IPS-15b (cell line): Measurements from ENCODE around the gene RUNX3.

ENCODE experiments used
- H3K27me3 ChIP-seq: one replicate; pipeline ENCODE4 v1.6.1; 2013; ENCODE audit warnings: low read length; ENCODE audit not compliant: control insufficient read depth, insufficient read depth
- H3K36me3 ChIP-seq: one replicate; pipeline ENCODE4 v1.6.1; 2013; ENCODE audit warnings: low read length; ENCODE audit not compliant: control insufficient read depth, insufficient read depth
- H3K4me1 ChIP-seq: one replicate; pipeline ENCODE4 v1.6.1; 2013; ENCODE audit warnings: mild to moderate bottlenecking, low read length; ENCODE audit not compliant: control insufficient read depth, insufficient read depth
- H3K4me3 ChIP-seq: one replicate; pipeline ENCODE4 v1.5.1; 2013; ENCODE audit warnings: low read depth, low read length
- H3K9ac ChIP-seq: one replicate; pipeline ENCODE4 v1.6.1; 2013; ENCODE audit warnings: low read depth, mild to moderate bottlenecking, low read length
- H3K9me3 ChIP-seq: one replicate; pipeline ENCODE4 v1.6.1; 2013; ENCODE audit warnings: mild to moderate bottlenecking, low read length; ENCODE audit not compliant: control insufficient read depth, insufficient read depth

The RUNX3 gene

DNA sequence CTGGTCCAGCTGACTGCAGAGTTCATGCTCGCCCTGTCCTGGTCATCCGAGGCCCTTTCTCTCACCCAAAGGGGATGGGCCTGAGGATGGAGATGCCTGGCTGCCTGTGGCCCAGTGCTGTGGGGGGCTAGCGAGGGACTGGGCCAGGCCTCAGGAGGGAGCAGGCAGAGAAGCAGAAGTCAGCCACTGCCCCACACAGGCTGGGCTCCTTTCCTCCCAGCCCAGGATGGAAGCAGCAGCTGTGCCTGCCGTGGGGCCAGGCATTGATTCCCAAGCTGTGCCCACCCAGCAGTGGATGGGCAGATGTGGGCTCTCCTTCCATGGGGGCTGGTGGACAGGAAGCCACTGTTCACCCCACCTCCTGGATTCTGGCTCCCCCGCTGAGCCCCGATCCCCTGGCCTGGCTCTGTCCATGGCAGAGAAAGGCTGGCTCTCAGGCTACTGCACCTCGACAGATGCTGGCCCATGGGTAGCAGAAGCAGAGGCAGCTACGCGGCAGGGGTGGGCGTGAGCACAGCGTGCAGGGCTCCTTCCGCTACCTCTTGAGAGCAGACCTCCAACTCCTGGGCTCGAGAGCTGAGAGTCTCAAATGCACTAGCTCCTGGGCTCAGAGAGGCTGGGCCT lies 24.6 kb downstream of the RUNX3 start:
- Histone ChIP-seq H3K27me3 (no peaks in the 10 kb centered on the region), H3K9me3 (no peaks in the 10 kb centered on the region), H3K36me3 (no peaks in the 10 kb centered on the region), H3K9ac (no peak overlapping the region), H3K4me3 (no peak overlapping the region), H3K4me1 (peaks cover 3% of the 10 kb centered on the region)

DNA sequence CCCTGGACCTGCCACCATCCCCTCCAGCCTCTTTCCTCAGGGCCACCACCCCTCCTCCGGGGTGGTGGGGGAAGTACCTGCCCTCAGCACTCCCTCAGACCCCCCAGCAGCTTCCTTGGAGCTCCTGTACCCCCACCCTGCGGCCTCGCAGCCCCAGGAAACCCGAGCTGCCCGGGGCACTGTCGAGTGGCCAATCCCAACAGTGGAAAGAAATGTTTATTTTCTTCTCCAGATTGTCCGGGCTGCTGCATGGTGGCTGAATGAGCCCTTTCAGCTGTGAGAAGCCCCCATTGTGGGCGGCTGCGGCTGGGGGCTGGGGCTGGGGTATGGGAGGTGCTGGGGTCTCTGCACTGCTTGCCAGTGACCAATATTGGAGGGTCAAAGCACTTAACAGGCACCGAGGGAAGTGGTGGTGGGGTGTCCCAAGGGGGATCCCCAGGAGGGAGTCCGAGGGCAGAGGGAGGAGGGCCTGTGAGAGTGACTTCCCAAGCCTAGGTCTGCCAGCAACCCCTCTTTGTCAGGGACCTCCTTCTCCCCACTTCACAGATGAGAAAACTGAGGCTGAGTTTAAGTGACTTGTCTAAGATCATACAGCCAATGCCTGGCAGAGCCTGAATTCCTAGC lies 25.2 kb downstream of the RUNX3 start:
- Histone ChIP-seq H3K4me3 (no peak overlapping the region), H3K27me3 (no peaks in the 10 kb centered on the region), H3K36me3 (no peaks in the 10 kb centered on the region), H3K9ac (no peak overlapping the region), H3K4me1 (peaks cover 3% of the 10 kb centered on the region), H3K9me3 (no peaks in the 10 kb centered on the region)

DNA sequence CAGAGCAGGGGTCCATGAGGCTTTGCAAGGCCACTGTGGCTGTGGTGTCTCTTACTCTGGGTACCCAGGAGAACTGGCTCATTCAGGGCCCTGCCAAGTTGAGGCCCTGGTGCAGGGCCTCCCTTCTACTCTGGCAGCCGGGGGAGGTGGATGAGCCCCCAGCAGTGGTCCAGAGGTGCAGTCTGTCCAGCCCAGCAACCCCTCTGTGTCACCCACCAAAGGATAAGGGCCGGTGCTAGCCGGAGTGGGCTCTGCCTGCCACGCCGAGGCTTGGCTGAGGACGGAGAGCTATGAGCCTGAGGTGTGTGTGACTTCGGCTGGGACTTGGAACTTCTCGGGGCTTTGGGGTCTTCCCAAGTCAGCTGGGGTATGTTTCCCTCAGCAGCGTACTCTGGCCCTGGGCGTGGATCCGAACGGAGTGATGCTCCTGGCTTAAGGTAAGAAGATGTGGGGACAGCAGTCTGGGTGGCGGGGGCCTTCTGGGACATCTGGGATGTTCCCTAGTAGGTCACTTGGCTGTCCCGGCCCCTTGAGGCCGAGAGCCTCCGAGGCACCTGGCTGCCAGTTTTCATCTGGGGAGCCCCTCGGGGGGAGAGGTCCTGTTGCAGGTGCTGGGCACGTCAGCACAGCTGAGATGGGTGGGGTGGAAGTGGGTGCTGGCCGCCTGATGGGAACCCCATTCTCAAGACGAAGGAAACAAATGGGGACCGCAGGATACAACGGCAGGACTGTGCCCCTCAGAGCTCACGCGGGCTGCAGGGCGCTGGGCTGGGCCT lies 25.9 kb downstream of the RUNX3 start:
- Histone ChIP-seq H3K27me3 (no peaks in the 10 kb centered on the region), H3K4me3 (no peak overlapping the region), H3K9ac (no peak overlapping the region), H3K9me3 (no peaks in the 10 kb centered on the region), H3K4me1 (peaks cover under 1% of the 10 kb centered on the region), H3K36me3 (no peaks in the 10 kb centered on the region)

DNA sequence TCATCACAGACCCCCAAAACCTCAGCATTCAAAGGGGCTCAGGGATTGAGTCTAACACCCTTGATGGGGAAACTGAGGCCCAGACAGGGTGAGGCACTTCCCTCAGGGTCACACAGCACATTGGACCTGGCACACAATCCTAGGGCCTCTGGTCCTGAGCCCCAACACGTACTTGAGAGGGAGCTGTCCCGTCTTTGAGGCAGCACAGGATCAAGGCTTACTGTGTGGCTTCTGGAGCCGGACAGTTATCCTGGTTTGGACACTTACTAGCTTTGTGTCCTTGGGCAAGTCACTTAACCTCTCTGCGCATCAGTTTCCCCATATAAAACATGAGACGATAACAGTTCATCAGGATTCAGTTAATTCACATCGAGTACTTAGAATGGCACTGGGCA lies 26.5 kb downstream of the RUNX3 start:
- H3K4me1 ChIP-seq = no peaks in the 10 kb centered on the region
- H3K9me3 ChIP-seq = no peaks in the 10 kb centered on the region
- H3K9ac ChIP-seq = no peak overlapping the region
- H3K27me3 ChIP-seq = no peaks in the 10 kb centered on the region
- H3K4me3 ChIP-seq = no peak overlapping the region
- H3K36me3 ChIP-seq = no peaks in the 10 kb centered on the region

DNA sequence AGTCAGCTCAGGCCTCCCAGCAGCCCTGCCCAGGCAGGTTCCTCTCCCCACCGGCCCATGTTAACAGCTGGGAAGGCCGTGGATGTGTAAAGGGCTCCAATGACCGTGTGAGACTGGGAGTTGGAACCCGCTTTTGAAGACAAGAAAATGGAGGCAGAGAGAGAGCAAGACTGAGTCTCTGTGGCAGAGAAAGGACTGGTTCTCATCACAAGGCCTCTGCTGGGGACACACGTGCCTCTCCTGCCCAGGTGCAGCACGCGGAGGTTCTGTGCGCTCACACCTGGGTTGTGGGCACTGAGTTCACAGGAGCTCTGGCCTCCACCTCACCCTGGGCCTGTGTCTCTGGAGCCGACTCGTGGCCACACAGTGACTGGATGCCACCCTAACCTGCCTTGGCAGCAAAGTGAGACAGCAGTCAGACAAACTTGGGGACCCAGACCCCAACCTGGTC lies 27.0 kb downstream of the RUNX3 start:
- no peaks in the 10 kb centered on the region for H3K4me1 ChIP-seq
- no peak overlapping the region for H3K9ac ChIP-seq
- no peaks in the 10 kb centered on the region for H3K36me3 ChIP-seq
- no peaks in the 10 kb centered on the region for H3K9me3 ChIP-seq
- H3K27me3 ChIP-seq = no peaks in the 10 kb centered on the region
- no peak overlapping the region for H3K4me3 ChIP-seq

DNA sequence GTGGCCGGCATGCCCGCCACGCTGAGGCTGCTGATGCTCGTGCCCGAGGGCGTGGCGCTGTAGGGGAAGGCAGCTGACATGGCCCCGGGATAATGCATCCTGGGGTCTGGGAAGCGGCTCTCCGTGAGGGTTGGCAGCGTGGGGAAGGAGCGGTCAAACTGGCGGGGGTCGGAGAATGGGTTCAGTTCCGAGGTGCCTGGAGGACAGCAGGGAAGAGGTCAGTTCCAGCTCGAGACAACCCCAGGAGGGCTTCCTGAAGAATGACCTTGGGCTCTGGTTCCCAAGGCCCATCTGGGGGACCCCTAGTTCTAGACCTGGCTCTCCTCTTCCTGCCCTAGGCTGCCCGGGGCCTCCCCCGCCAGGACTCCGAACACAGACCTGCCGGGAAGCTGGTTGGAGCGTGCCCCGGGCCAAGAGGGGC lies 27.6 kb downstream of the RUNX3 start:
- Histone ChIP-seq H3K9me3 (no peaks in the 10 kb centered on the region), H3K9ac (no peak overlapping the region), H3K4me1 (no peaks in the 10 kb centered on the region), H3K27me3 (no peaks in the 10 kb centered on the region), H3K4me3 (no peak overlapping the region), H3K36me3 (no peaks in the 10 kb centered on the region)

DNA sequence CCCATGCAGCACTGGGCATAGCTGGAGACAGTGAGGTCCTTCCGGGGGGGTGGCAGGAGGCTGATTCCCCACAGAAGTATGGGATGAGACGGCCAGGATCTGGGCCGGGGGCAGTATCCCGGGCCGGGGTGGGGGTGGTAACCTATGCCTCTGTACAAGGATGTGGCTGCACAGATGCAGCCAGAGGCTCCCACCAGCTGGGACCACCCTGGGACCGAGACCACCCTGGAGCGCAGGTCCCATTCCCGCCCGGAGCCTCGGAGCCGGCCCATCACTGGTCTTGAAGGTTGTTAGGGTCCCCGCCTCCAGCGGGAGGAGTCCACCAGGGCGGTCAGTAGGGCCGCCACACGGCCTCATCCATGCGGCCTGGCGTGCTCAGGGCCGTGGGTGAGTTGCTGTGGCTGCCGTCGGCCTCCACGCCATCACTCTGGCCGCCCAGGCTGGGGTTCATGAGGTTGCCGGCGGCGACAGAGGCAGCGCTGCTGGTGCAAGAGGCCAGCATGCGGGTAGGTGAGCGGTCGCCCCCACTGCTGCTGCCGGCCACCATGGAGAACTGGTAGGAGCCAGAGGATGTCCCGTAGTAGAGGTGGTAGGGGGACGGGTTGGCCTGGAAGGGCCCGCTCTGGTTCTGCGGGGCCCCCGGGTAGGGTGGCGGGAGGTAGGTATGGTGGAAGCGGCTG lies 28.1 kb downstream of the RUNX3 start:
- no peaks in the 10 kb centered on the region for H3K27me3 ChIP-seq
- no peaks in the 10 kb centered on the region for H3K9me3 ChIP-seq
- no peaks in the 10 kb centered on the region for H3K36me3 ChIP-seq

DNA sequence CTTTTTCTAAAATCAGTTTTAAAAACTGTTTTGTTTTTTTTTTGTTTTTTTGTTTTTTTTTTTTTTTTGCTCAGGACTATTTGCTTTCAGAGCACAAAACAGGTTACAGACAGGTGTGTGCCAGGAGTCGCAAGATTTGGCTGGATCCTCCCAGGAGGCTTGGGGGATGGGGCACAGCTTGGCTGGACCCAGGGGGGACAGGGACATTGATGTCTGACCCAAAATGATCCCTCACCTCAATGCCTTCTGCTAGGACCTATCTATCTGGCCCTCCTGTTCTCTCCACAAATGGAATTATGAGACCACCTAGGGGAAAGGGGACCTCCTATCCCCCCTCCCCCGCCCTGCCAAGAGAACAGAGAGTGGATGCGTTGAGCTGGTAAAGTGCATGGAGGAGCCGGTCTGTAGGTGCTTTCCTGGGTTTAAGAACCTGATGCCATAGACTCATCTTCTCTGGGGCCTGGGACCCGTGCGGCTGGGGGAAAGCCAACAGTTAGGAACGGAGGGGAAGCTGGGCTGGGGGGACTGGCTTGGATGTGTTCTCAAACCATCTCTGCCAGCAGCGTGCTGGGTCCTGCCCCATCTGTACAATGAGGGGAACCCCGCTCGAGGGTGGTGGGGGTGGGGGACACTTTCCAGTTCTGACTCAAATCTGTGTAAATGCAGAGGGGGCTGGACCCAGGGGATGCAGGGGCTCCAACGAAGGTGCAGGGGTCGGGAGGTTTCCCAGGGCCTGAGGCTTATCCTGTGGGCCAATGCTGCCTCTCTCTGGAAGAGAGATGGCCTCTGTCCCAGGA lies 28.9 kb downstream of the RUNX3 start:
- Histone ChIP-seq H3K4me1 (no peaks in the 10 kb centered on the region), H3K9ac (no peak overlapping the region), H3K27me3 (no peaks in the 10 kb centered on the region), H3K4me3 (no peak overlapping the region), H3K9me3 (no peaks in the 10 kb centered on the region), H3K36me3 (no peaks in the 10 kb centered on the region)

More for the DNA sequence above, 28.1 kb downstream of the RUNX3 start:
- no peaks in the 10 kb centered on the region for H3K4me1 ChIP-seq
- no peak overlapping the region for H3K4me3 ChIP-seq
- no peak overlapping the region for H3K9ac ChIP-seq

DNA sequence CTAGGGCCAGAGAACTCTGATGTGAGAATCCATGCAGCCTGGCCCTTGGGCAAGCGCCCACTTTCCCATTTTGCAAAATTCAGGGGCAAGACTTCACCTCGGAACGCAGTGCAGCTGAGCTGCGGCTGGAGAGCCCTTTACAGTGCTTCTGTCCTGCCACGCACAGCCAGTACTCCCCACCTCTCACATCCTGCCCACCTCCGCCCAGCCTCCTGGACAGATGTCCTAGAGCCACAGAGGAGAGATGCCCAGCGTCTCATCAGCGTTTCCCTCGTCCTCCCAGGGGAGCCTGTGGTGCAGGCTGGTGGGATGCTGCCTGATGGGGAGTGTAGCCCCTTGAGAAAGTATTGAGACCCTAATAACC lies 29.6 kb downstream of the RUNX3 start:
- Histone ChIP-seq H3K27me3 (no peaks in the 10 kb centered on the region), H3K4me1 (no peaks in the 10 kb centered on the region), H3K36me3 (no peaks in the 10 kb centered on the region), H3K9me3 (no peaks in the 10 kb centered on the region), H3K4me3 (no peak overlapping the region), H3K9ac (no peak overlapping the region)

DNA sequence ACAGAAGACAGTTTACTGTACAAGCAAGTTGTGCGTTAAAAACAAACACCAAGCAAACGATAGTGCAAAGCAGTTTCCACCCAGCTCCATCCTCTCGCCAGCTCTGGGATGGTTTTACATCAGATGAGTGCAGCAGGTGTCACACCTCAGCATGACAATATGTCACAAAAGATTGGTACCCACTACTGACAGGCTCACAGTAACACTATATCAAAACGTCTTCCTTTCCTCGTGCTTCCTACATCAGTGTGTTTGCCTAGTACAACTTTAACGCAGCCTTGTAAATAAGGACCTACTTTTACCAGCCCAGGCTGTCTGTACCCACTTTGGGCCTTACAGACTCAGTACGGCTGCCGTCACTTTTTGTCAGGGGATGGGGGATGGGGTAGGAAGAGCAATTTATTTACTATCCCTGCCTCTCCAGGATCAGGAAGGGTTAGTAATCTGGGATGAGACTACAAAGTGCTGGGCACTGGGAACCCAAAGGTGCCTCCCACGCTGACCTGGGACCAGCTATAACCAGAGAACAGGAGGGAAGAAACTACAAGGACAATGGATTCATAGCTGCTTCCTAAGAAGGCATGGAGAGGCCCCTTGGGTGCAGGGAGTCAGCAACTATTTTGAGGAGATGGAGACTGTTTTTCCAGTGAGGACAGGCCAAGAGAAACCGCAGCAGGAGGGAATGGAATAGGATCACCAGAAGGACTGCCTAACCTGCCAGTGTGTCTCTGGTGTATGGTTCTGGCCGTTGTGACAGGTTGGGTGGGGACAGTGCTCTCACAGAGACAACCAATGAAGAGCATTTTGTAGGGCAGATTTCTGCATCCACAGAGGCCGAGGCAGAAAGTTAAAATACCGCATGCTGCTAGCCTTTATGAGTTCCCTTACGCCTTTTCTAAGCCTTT lies 30.2 kb downstream of the RUNX3 start:
- H3K9me3 ChIP-seq = no peaks in the 10 kb centered on the region
- no peak overlapping the region for H3K4me3 ChIP-seq
- H3K4me1 ChIP-seq = no peaks in the 10 kb centered on the region
- no peaks in the 10 kb centered on the region for H3K36me3 ChIP-seq
- no peaks in the 10 kb centered on the region for H3K27me3 ChIP-seq
- H3K9ac ChIP-seq = no peak overlapping the region
